K562 (cell line): ENCODE measurements around the gene PPP1R9B. TPM values are rescaled to one million over a fixed set of nuclear protein-coding genes. Genes with fewer than 3 reads are reported as not detected.

Experiments used
- ATAC-seq: fragments of 200-7000 bp; cut with Tn5 transposase; 3 replicates; pipeline ENCODE4 v1.9.1; 2020; ENCODE audit warnings: moderate library complexity
- BruUV-seq: library from RNA; stranded (reverse); fragments of 400-500 nt; replicated peaks from 2 replicates; lab custom pipeline; 2021; lab: Mats Ljungman, UMichigan
- CTCF ChIA-PET: fragments of 300-600 bp; formaldehyde crosslinking; extraction: SDS; loops from one replicate; lab custom pipeline; 2021; ENCODE audit warnings: low intra/inter-chr PET ratio; lab: Yijun Ruan, JAX
- POLR2A ChIA-PET: fragments of 300-600, 350-650 bp; sonication (Branson Sonifier 250); formaldehyde crosslinking; extraction: SDS; loops from one replicate; lab custom pipeline; 2021; ENCODE audit warnings: antibody characterized with exemption, inconsistent platforms; lab: Yijun Ruan, JAX
- DNase-seq, 4 experiments: peaks; one replicate each; pipeline versions ENCODE4 v3.0.0 to v3.0.0-alpha.2; 2011 to 2018; ENCODE audit warnings: low spot score in 3 of 4, mixed read lengths in 3 of 4; ENCODE audit errors: extremely low read depth in 1 of 4
- FAIRE-seq: peaks from 2 replicates; lab custom pipeline; 2011; peaks lifted over from hg19 to GRCh38; lab: Jason Lieb, UNC
- H2AFZ ChIP-seq: 2 replicates; pipeline ENCODE4 v1.6.0; 2011; ENCODE audit warnings: low read depth, low read length, control low read depth, inconsistent platforms
- H3K27ac ChIP-seq: fragments of 200-600 bp; 3 replicates; pipeline ENCODE4 v1.8.0; 2011; ENCODE audit warnings: low read depth, mild to moderate bottlenecking, control low read depth, inconsistent platforms, low read length, moderate library complexity, mixed read lengths; ENCODE audit errors: extremely low read depth
- H3K27me3 ChIP-seq, 2 experiments: fragments of 300-600 bp in 1 of 2; 2 replicates in 1 of 2; 3 replicates in 1 of 2; pipeline versions ENCODE4 v1.6.0 to v1.8.0; 2011; ENCODE audit warnings: inconsistent platforms in 2 of 2, low read length in 2 of 2, mild to moderate bottlenecking in 1 of 2, mixed read lengths in 1 of 2, moderate library complexity in 1 of 2; ENCODE audit not compliant: control insufficient read depth in 2 of 2, insufficient read depth in 2 of 2
- H3K36me3 ChIP-seq: fragments of 300-600 bp; 3 replicates; pipeline ENCODE4 v1.8.0; 2011; ENCODE audit warnings: mild to moderate bottlenecking, low read length, inconsistent platforms; ENCODE audit not compliant: control insufficient read depth, insufficient read depth
- H3K4me1 ChIP-seq, 2 experiments: fragments of 200-600 bp in 1 of 2; replicated peaks in 1 of 2; 2 replicates in 1 of 2; 3 replicates in 1 of 2; pipeline versions ENCODE4 v1.5.1 to v1.8.0; 2011; ENCODE audit warnings: inconsistent platforms in 2 of 2, low read length in 2 of 2, mild to moderate bottlenecking in 1 of 2, mixed read lengths in 1 of 2, moderate library complexity in 1 of 2; ENCODE audit not compliant: control insufficient read depth in 2 of 2, insufficient read depth in 2 of 2
- H3K4me2 ChIP-seq: 2 replicates; pipeline ENCODE4 v1.6.1; 2011; ENCODE audit warnings: low read length, control low read depth, inconsistent platforms, mixed read lengths; ENCODE audit not compliant: insufficient read depth
- H3K4me3 ChIP-seq: fragments of 200-600 bp; sonication (generic), shearing (Covaris generic); 2 replicates; pipeline ENCODE4 v1.5.1; 2016; ENCODE audit warnings: control low read depth, inconsistent platforms
- H3K79me2 ChIP-seq: fragments of 200-600 bp; 3 replicates; pipeline ENCODE4 v1.8.0; 2011; ENCODE audit warnings: low read length, inconsistent platforms; ENCODE audit not compliant: control insufficient read depth, insufficient read depth
- H3K9ac ChIP-seq, 2 experiments: 2 replicates each; pipeline versions ENCODE4 v1.6.0 to v1.6.1; 2011; ENCODE audit warnings: low read depth in 2 of 2, low read length in 2 of 2, control low read depth in 1 of 2, inconsistent platforms in 1 of 2, mild to moderate bottlenecking in 1 of 2, mixed read lengths in 1 of 2; ENCODE audit not compliant: insufficient read depth in 1 of 2
- H3K9me1 ChIP-seq: one replicate; pipeline ENCODE4 v1.6.0; 2011; ENCODE audit warnings: inconsistent platforms, mild to moderate bottlenecking, low read length, moderate library complexity; ENCODE audit not compliant: control insufficient read depth, insufficient read depth
- H3K9me3 ChIP-seq: replicated peaks from 2 replicates; pipeline ENCODE4 v1.5.1; 2011; ENCODE audit warnings: low read depth, low read length, inconsistent platforms; ENCODE audit not compliant: control insufficient read depth, insufficient read depth
- H4K20me1 ChIP-seq: replicated peaks from 2 replicates; pipeline ENCODE4 v1.6.1; 2011; ENCODE audit warnings: low read length, inconsistent platforms, mixed read lengths; ENCODE audit not compliant: control insufficient read depth, insufficient read depth
- ZNF143 ChIP-seq: sonication (generic); formaldehyde crosslinking; IDR thresholded peaks from 2 replicates; pipeline ENCODE4 v1.9.0; 2022; ENCODE audit warnings: mild to moderate bottlenecking, missing genetic modification reagents
- WGBS: fragments of 100-300 bp; shearing (Covaris generic); methylation state at CpG from one replicate; pipeline ENCODE4 v1.1.6; 2016; ENCODE audit warnings: low coverage, mixed read lengths; ENCODE audit not compliant: insufficient coverage; ENCODE audit errors: missing lambda C conversion rate; 5-methylcytosine and 5-hydroxymethylcytosine counted together
- in situ Hi-C: fragments of 300-500 bp; cut with MboI; formaldehyde crosslinking; loops from 4 replicates; pipeline ENCODE4 v1.15.0; 2018; ENCODE audit warnings: inconsistent platforms, mixed read lengths
- intact Hi-C: fragments of 100-400 bp; cut with micrococcal nuclease; formaldehyde crosslinking; loops from 2 replicates; pipeline ENCODE4 v1.14.2; 2022
- polyA plus RNA-seq, 8 experiments: library from polyadenylated mRNA; depleted of rRNA in 4 of 8; stranded (reverse) in 5 of 8; unstranded in 3 of 8; fragments of >200 nt; fragmentation: Nextera tagmentation in 2 of 8; fragmentation: Illumina TruSeq in 1 of 8; extraction: Ambion mirVana in 2 of 8; extraction: Trizol in 1 of 8; gene quantifications; 2 replicates each; pipeline versions ENCODE4 v1.2.1 to v1.2.3, GENCODE V29; 2011 to 2014; ENCODE audit warnings: inconsistent platforms in 1 of 8, missing spikeins in 1 of 8
- total RNA-seq, 7 experiments: library from RNA; depleted of rRNA in 6 of 7; stranded (reverse); fragments of >200 nt in 6 of 7; fragmentation: Illumina TruSeq in 2 of 7; extraction: Trizol in 2 of 7; gene quantifications; 2 replicates each; pipeline versions ENCODE4 v1.2.1 to v1.2.3, GENCODE V29; 2011 to 2021; ENCODE audit warnings: low replicate concordance in 1 of 7
- TF ChIP-seq, protein P1 (sequence below): fragments of 250-450 bp; sonication (Bioruptor Pico); IDR thresholded peaks from 2 replicates; pipeline ENCODE4 v1.8.0; 2022; ENCODE audit warnings: inconsistent platforms, mild to moderate bottlenecking, moderate library complexity, borderline replicate concordance

Gene PPP1R9B
- total and polyA plus RNA-seq, 9 of the 15 experiments (the other 6 are each of a cell fraction or from before 2014, with no cell fraction given), result 0.10 to 63.5 (median 24.7) TPM

DNA sequence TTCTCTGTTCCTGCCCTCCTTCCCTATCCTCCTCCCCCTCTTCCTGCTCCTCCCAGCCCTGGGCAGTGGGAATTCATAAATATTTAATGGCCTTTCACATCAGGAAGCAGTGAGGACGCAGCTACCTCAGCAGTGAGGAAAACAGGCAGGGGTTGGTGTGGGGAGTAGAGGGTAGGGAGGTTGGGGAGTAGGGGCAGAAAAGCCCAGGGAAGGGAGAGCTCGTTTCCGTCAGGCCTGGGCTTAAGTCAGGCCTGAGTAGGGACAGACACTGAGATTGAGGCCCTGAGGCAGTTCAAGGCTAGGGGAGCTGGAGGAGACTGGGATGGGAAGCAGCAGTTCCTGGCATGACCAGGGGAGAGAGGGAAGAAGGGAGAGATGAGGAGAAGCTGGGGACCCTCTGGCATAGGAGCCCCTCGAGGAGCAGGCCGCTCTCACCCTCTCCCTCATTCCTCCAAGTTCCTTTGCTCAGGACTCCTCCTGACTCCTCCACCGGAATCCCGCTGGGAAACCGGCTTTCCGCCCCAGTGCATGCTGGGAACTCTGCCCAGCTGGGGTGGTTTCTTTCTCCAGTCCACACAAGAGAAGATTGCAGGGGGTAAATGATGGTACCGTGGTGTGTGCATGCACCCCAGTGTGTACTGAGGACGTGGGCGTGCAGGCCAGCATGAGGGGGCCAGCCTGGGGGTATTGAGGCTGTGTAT, 26.7 kb downstream of the PPP1R9B start:
- FAIRE-seq (no peak), DNase-seq (no peak), ATAC-seq (no peak)
- in situ Hi-C loops, result no loop called here
- Histone ChIP-seq H4K20me1 (peaks cover 3% of the 10 kb centered on the region; the same call in 1 of the 2 replicates), H3K79me2 (no peaks in the 10 kb centered on the region), H3K9ac (peak overlapping the region in 1 of 2 experiments; percentile 68; a peak in 2 of 4 replicates), H3K36me3 (no peaks in the 10 kb centered on the region), H3K4me1 (peaks cover 0 to 8% of the 10 kb centered on the region in 2 experiments; a peak in 3 of 5 replicates), H2AFZ (peak overlapping the region; percentile 34), H3K9me3 (peaks cover 4% of the 10 kb centered on the region; the same call in 1 of the 2 replicates), H3K27ac (no peak overlapping the region), H3K27me3 (peaks cover 24 to 55% of the 10 kb centered on the region in 2 experiments; a peak in 3 of 5 replicates), H3K4me2 (peak overlapping the region; percentile 26; the same call in 1 of the 2 replicates), H3K9me1 (no peaks in the 10 kb centered on the region), H3K4me3 (no peak overlapping the region)
- 10% methylated on average over 12 of the region's 12 CpGs for WGBS
- TF ChIP-seq, protein P1, sequence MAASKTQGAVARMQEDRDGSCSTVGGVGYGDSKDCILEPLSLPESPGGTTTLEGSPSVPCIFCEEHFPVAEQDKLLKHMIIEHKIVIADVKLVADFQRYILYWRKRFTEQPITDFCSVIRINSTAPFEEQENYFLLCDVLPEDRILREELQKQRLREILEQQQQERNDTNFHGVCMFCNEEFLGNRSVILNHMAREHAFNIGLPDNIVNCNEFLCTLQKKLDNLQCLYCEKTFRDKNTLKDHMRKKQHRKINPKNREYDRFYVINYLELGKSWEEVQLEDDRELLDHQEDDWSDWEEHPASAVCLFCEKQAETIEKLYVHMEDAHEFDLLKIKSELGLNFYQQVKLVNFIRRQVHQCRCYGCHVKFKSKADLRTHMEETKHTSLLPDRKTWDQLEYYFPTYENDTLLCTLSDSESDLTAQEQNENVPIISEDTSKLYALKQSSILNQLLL, result no peak
- peak; percentile 60 for TF ChIP-seq ZNF143 (CRISPR knock-in tag)
- CTCF ChIA-PET, result no interaction called here
- POLR2A ChIA-PET, result interaction anchor here (1.3 to 1.5 kb wide), 2 partner anchors 9 to 13 kb away, joined by 6 to 8 read pairs; no protein-coding TSS in a partner anchor
- BruUV-seq, result no TSS peak
- intact Hi-C loops, result no loop called here
